Stimulated activated CD4-positive, alpha-beta T cell treated with anti-CD3 and anti-CD28 coated beads, Interleukin-4, amount 100 ng/mL, for 24 hours (primary cell): ENCODE results near the gene NOC3L.
"Not testable (repeated sequence)": the region's sequence is repeated elsewhere in the genome, so short reads cannot be mapped to it uniquely, and the experiment has no call there.

Experiments used
- DNase-seq: peaks from one replicate; pipeline ENCODE4 v3.0.0-alpha.2; 2020

NOC3L gene

DNA sequence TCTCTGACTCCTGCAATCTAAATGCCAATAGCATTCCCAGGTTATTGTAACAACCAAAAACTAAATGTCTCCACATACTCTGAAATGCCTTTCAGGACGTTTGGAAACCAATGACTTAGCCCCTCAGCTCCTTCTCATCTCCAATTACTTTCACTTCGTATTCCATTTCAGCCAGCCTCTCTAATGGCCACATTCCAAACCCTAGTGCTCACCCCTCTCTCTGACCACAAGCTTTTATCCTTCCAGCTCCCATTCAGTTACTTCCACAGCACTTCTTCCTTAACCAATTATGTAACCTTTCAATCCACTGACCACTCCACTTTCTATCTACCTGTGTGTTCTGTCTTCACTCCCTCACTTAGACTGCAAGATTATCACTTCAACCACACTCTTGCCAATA, 4.3 kb downstream of the NOC3L start:
- DNase-seq, result no peak

DNA sequence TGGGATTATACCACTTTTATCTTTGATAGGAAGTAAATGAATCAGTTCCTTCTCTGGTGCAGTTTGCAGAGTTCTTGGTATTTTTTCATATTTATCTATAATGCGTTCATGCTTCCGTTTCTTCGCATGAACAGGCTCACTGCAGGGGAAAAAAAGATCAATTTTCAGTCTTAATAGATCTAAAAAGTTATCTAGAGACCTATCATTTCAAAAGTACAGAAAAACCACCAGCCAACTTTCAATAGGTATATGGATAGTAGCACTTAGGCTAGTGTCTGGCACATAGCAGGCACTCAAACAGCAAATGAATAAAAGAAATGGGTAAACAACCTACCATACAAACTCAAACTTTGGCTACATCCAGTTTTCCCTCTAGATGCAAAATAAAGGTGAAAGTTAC, 5.5 kb downstream of the NOC3L start:
- DNase-seq, result no peak

DNA sequence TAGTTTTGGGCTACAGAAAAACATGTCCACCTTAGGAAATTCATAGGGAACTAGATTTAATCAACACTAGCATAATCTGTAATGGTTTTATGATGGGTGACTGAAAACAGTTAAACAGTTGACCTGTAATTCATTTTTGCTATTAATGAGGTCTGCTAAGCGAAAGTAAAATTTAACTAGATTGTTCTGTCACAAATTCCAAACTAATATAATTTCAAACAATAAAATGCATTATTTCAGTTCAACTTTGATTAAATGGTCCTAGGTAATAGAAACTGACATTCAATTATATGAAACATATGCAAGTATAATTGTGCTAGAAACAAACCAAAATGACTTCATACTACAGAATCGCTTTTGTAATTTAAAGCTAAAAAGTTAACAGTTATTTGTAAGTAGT, 6.9 kb downstream of the NOC3L start:
- no peak for DNase-seq

DNA sequence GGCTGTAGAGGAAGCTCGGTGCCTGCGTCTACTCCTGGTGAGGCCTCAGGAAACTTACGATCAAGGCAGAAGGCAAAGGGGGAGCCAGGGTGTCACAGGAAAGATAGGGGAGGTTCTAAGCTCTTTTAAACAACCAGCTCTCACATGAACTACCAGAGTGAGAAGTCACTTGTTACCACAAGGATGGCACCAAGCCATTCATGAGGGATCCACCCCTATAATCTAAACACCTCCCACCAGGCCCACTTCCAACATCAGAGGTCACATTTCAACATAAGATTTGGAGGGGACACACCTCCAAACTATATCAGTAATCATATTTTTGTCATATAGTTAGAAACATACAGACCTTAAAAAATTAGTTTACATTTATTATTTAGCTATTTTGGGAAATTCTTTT, 9.4 kb downstream of the NOC3L start:
- DNase-seq, result no peak

DNA sequence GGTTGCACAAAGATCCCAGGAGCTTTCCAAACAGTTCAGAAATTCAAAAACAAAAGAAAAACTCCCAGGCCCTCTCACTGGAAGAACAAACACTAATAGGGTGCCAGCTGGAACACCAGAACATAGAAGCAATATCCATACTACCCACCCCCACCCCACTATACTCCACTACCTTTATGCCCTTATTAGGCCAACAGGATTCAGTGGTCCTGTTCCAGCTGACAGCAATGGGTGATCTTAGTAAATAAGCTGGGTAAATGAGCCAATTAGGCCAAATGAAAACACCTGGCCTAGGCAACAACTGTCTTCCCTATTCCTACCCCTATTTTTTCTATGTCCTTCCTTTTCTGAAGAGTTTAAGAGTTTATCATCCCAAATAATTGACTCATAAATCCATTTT, 11.7 kb downstream of the NOC3L start:
- DNase-seq, result no peak

DNA sequence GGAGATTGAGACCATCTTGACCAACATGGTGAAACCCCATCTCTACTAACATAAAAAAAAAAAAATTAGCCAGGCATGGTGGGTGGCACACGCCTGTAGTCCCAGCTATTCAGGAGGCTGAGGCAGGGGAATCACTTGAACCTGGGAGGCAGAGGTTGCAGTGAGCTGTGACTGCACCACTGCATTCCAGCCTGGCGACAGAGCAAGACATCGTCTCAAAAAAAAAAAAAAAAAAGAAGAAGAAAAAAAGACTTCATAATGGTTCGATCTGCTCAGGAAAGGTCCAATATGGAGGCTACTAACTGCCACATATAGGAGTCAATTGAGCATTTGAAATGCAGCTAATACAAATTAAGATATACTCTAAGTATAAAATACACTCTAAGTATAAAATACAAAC, 12.2 kb downstream of the NOC3L start:
- DNase-seq, result not testable (repeated sequence)

DNA sequence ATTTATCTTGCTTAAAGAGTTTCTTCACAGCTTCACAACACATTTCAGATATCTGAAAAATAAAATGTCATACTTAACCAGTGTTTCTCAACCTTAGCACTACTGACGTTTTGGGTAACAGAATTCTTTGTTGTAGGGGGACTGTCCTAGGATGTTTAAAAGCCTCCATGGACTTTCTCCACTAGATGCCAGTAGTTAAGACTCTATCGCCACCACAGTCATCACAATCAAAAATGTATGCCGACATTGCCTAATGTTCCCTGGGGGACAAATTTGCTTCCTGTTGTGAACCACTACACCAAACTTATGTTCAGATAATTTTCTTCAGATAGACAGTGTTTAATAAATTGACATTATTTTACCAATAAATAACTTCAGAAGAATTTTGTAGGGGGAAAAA, 13.4 kb downstream of the NOC3L start:
- DNase-seq, result no peak

DNA sequence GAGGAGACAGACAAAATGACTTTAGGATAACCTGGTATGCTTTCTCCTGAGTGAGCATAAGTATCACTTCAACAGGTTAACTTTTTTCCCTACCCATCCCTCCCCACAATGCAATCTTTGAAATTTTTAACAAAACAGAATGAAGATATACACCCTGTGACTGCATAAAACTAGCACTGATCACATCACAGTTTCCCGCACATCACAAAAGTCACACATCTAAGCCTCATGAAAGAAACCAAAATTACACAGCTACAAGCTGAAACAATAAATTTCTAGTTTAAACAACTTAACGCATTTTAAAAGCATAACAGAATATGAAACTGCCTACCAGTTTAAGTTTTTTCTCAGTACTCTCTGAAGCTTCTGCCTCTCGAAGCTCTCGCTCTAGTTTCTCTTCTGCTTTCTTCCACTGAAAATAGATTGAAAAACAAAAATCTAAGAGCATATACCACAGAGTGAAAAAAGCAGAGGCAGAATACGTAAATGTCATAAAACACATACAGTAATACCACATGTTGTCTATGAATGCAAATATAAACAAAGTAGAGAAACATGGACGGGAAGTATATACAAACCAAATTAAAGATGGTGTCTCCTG, 18.1 kb downstream of the NOC3L start:
- no peak for DNase-seq

DNA sequence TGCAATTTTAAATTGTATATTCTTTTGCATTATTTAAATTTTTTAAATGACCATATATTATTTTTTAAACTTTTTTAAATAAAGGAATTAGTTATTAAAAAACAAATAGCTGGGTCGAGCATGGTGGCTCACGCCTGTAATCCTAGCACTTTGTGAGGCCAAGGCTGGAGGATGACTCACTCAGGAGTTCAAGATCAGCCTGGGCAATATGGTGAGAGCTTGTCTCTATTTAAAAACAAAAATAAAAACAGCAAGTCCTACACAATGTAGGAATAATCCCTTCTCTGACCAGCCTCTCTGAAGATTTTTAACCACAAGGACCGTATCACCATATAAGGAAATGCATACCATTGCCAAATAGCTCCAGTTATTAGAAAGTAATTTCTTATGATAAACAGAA, 19.6 kb downstream of the NOC3L start:
- DNase-seq, result no peak

DNA sequence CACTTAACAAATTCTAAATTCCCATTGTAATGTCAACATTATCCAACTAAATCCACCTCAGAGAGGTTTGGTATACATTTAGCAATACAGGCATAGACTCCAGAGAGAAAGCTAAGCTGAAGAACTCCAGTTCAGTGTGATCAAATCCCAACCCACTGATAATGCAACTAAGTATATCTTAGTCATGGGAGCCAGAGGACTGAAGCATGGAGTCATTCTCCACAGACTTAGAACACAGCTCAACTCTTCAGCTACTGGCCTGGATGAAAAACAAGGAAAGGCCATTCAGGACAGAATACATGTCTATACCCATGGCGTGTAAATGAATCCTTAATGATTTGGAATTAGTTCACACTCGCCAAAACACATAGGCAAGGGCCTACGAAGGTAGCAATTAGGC, 27.9 kb downstream of the NOC3L start:
- DNase-seq, result no peak

DNA sequence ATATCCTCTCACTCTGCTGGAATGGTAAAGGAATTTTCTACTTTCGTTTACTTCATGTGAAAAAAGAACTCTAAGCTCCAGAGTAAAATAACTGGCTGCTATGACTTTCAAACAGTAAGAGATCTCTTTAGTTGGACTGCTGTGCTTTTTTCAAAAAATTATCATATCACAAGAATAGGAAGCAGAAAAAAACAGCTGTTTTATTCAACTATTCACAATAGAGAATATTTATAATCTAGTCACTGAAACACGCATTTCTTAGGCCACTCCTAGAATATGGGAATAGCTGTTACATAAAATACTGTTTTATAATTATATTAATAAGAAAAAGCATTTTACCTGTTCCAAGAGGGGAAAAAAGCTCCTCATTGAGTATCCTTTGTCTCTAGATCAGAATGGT, 29.7 kb downstream of the NOC3L start:
- DNase-seq, result no peak

DNA sequence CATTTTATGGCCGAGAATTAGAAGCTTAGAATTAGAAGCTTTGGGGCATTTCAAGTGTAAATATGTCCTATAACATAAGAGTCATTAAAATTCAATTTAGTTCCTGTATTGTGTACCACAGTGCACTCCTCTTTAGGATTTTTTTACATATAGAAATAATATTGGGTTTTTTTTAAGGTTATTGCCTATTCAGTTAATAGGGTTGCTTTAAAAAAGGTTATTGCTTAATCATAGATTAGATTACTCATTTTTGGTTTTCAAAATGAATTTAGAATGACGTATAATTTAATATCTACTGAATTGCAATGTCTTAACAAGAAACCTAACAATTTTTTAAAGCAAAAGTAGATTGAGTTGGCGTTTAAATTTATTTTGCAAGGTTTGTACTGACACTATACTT, 34.1 kb downstream of the NOC3L start:
- DNase-seq, result no peak

DNA sequence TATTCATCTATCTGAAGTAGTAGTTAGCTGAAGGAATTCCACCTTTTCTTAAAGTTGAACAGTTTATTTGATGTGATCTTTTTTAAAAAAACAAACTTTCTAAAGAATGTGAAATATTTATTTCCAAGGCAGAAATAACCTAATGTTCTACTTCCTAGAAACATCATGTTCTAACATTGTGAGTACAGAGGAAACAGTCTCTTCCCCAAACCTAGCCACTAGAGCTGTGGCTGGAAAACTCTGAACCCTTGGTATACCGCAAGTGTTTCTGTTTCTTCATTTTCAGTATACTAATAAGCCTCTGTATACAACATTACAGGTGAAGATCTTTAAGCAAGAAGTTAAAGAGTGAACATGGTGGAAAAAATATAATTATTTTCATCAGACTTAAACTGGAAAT, 35.1 kb downstream of the NOC3L start:
- no peak for DNase-seq

DNA sequence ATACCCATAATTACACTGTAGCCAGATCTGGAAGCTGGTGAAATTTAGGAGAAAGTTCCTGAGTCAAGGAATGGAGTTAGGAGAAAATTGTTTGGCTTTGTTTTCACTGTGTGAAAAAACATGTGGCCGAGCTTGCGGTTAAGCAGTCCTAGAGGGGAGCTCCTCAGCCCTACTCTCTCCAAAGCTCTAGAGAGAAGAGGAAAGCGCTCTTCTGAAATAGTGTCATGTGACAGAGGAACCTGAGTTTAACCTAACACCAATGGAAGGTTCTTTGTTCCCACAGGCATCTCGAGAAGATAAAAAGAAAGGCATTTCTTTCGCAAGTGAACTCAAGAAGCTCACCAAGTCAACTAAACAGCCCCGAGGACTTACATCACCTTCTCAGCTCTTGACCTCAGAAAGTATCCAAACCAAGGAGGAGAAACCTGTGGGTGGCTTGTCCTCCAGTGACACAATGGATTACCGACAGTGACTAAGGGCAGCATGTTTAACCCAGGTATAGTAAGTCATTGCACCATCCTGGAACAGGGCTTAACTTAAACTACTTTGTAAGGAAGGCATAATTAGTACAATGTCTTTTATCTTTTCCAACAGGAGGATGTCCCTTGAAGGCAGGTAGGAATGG, 38.0 kb downstream of the NOC3L start:
- no peak for DNase-seq

DNA sequence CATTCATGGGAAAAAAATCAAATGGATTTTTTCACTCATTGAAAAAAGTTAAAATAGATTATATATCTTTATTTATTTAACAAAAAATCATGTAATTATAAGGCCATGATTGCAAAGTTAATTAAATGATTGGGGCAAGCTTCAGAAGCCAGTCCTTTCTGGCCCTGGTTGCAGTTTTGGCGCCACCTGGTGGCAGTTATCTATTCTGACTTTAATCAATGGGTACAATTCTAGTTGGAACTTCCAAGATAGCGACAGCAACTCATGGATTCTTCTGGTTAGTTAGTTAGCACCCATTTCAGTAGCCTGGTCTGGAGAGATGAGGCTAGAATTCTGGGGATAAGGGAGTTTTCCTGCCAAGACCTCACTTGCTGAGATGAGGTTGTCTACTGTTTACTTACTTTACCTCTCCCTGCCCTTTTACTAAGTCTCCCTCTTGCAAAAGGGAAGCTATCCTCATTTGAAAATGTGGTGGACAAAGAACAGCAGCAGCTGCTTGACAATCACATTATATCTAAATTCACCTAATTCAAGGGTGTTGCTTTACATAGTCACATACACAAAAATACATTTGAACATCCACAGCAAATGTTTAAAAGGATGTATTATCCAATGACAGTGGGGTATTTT, 42.3 kb downstream of the NOC3L start:
- peak; percentile 70 for DNase-seq

DNA sequence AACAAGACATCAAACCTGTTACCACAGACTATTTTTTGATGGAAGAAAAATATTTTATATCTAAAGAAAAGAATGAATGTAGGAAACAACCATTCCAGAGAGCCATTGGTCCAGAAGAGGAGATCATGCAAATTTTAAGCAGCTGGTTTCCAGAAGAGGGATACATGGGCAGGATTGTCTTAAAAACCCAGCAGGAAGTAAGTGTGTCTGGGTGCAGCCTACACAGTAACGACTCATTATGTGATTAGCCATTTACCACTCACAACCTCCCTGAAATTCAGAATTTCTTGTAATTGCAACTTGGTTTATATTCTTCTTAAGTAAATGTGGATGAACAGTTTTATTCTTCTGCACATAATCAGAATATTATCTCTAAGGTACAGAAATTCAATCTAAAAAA, 46.2 kb downstream of the NOC3L start:
- no peak for DNase-seq

DNA sequence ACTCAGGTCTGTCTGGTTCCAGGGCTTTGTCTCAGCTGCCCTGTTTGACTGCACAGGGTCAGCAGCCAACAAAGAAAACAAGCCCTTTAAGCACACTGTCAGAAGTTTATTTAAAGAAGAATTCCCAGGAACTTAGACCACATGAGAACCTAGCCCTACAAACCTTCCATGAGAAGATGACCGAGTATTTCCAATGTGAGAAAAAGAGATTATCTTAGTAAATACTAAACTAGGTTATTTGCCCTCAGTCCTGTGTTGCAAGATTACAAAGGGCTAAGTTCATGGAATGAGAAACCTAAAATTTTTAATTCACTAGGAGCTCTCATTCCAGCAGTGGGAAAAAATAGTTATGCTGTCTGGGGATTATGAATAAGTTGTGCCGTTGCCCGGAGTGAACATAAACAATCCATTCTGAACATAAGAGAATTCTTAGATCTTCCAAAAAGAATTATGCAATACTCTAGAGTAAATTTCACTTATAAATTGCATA, 46.7 kb downstream of the NOC3L start:
- DNase-seq, result no peak

DNA sequence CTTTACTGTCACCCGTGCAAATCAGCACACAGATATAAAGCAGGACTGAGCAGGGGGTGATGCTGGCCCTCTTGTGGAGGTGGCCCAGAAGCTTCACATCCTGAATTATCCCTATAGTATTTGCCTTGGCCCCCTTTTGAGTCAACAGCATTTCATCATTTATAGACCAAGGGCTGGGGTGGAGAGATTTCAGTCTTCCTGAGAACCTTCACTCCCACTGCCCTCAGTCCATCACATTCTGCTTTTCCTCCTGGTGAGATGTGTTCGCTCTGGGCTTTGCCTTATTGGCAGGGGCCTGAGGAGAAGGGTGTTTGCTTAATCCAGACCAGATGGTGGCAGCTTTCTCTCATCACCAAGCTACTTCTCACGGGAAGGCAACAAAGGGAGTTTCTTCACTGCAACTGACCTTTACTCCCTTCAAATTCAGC, 47.7 kb downstream of the NOC3L start:
- no peak for DNase-seq

DNA sequence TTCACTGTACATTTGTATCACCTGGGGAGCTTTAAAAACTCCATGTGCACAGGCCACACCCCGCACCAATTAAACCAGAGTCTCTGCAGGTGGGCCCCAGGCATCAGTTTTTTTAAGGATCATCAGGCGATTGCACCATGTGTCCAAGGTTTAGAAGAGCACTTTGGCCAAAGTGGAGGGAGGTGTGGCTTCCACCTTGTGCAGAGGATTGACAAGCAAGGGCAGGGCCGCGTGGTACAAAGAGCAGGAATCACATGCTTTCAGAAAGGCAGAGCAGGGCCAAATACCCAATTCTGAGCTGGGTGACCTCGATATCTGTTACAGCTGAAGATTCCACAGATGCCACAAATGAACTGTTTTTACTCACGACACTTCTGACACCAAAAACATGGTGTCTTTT, 52.4 kb downstream of the NOC3L start:
- no peak for DNase-seq

DNA sequence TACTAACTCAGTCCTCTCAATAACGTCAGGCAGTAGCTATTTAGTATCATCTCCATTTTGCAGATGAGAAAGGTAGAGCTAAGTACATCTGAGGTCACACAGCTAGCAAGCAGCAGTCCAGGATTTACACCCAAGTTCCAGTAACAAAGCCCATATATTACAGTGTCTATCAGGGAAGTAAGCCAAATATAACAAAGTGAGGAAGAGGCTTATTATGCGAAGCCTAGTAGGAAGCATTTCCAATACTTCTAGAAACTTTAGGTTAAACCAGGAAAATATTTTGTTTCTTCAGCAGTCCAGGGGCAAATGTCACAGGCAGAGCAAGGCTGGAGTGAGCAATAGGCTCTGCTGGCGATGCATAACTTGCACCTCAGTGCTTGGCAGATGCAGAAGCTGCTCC, 53.9 kb downstream of the NOC3L start:
- no peak for DNase-seq

DNA sequence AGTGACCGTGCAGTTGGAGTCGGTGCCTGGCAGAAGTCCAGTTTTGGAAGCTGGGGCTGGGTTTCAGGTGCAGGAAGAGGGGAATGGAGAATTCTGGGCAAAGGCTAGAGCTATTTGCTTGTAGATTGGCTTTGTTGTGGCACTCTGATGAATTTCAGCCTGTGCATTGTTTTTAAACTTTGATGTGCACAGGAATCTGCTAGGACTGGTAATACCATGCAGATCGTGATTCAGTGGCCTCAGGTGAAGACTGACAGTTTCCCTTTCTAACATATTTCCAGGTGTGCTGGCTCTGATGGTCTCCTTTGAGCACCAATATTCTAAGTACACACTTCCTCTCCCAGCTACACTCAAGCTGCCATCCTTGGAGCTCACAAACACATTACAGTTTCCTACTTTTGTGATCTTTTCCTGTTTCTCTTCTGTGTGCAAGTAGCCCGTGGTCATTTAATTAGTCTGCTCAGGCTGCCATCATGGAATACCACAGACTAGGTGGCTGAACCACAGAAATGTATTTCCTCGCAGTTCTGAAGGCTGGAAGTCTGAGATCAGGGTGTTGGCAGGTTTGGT, 55.6 kb downstream of the NOC3L start:
- no peak for DNase-seq

DNA sequence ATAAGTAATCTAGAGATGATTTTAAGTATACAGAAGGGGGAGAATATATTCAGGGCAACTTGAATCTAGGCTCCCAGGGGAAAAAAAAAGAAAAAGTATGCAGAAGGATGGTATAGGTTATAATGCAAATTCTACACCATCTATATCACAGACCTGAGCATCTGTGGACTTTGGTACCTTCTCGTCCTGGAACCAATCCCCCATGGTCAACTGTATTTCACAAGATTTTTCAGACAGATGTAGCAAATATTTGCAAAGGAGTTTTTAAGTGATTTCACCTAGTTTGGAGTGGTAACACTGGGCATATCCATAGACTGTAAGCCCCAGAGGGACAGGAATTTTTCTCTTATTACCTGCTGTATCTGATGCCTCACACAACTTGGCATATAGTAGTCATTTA, 58.8 kb downstream of the NOC3L start:
- no peak for DNase-seq

DNA sequence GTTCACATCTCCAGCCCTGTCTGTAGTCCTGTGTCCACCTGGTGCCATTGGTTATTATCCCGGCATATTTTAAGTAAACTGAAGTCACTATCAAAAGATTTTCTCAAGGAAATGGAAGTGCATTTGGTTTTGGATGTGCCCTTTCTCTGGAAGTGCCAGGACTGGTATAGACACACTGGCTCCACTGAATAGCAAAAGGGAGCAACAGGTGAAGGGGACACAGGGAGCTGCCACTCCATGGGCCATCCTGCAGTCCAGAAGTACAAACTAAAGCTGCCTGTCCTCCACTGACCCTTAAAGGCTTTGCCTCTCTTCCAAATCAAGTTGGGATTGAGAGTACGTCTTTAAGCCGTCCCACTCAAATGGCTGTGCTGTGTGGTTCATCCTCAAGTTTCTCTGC, 62.7 kb downstream of the NOC3L start:
- DNase-seq, result no peak

DNA sequence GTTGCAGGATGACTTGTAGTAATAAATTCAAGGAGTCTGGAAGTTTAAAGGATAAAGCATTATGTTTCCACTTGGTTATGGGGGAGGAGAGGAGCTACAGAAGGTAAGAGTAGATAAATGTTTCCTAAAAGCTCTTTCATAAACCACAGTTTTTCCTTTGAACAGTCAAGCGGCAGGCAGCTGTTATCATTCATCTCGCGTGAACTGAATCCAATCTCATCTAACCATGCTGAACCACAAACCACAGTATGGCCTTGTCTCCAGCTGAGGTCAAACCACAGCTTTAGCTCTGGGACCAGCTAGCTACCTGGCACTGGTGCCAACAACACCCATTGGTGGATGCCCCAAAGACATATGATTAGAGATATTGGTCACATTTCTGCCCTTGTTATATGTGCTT, 63.3 kb downstream of the NOC3L start:
- DNase-seq, result no peak
